Measurements from ENCODE around the gene TTC9.
"Not testable (repeated sequence)": the region's sequence is repeated elsewhere in the genome, so short reads cannot be mapped to it uniquely, and the experiment has no call there.

Gene TTC9

GRCh38 chr14:70692210-70692609 lies 50.5 kb downstream of the TTC9 start:
- Mint-ChIP-seq H3K27ac (no peak overlapping the region), H3K36me3 (no peaks in the 10 kb centered on the region), H3K9me3 (no peaks in the 10 kb centered on the region), H3K4me1 (no peaks in the 10 kb centered on the region), H3K4me3 (no peak overlapping the region)
- DNase-seq (ENCODE audit: low spot score in 2 of 2), result no peak
- ATAC-seq, result no peak

- DNase-seq (ENCODE audit: low spot score in 2 of 2) (no peak), ATAC-seq (no peak)
- Mint-ChIP-seq H3K27ac (no peak overlapping the region), H3K4me1 (no peaks in the 10 kb centered on the region), H3K36me3 (no peaks in the 10 kb centered on the region), H3K9me3 (no peaks in the 10 kb centered on the region), H3K4me3 (no peak overlapping the region)
These were observed 54.3 kb downstream of the TTC9 start for GRCh38 chr14:70696026-70696425.

GRCh38 chr14:70697701-70698100 lies 56.0 kb downstream of the TTC9 start:
- DNase-seq (ENCODE audit: low spot score in 2 of 2), result no peak
- no peaks in the 10 kb centered on the region for H3K36me3 Mint-ChIP-seq
- H3K27ac Mint-ChIP-seq, result no peak overlapping the region
- H3K9me3 Mint-ChIP-seq, result no peaks in the 10 kb centered on the region
- H3K4me3 Mint-ChIP-seq, result no peak overlapping the region
- H3K4me1 Mint-ChIP-seq, result peaks cover 4% of the 10 kb centered on the region
- no peak for ATAC-seq

- peaks cover 4% of the 10 kb centered on the region for H3K4me1 Mint-ChIP-seq
- DNase-seq (ENCODE audit: low spot score in 2 of 2) (no peak), ATAC-seq (no peak)
- H3K4me3 Mint-ChIP-seq, result no peak overlapping the region
- H3K36me3 Mint-ChIP-seq, result no peaks in the 10 kb centered on the region
- no peak overlapping the region for H3K27ac Mint-ChIP-seq
- H3K9me3 Mint-ChIP-seq, result no peaks in the 10 kb centered on the region
These were observed 56.6 kb downstream of the TTC9 start for GRCh38 chr14:70698288-70698687.

- peaks cover 4% of the 10 kb centered on the region for H3K4me1 Mint-ChIP-seq
- no peak overlapping the region for H3K4me3 Mint-ChIP-seq
- ATAC-seq (no peak), DNase-seq (ENCODE audit: low spot score in 2 of 2) (no peak)
- H3K27ac Mint-ChIP-seq, result no peak overlapping the region
- H3K9me3 Mint-ChIP-seq, result no peaks in the 10 kb centered on the region
- no peaks in the 10 kb centered on the region for H3K36me3 Mint-ChIP-seq
These were observed 57.9 kb downstream of the TTC9 start for GRCh38 chr14:70699646-70700045.

- H3K4me3 Mint-ChIP-seq, result no peak overlapping the region
- ATAC-seq (no peak), DNase-seq (ENCODE audit: low spot score in 2 of 2) (no peak)
- no peaks in the 10 kb centered on the region for H3K9me3 Mint-ChIP-seq
- H3K36me3 Mint-ChIP-seq, result no peaks in the 10 kb centered on the region
- H3K27ac Mint-ChIP-seq, result peak overlapping the region; percentile 4
- H3K4me1 Mint-ChIP-seq, result peaks cover 4% of the 10 kb centered on the region
These were observed 59.4 kb downstream of the TTC9 start for GRCh38 chr14:70700955-70701585.

- no peaks in the 10 kb centered on the region for H3K9me3 Mint-ChIP-seq
- peaks cover 4% of the 10 kb centered on the region for H3K4me1 Mint-ChIP-seq
- H3K4me3 Mint-ChIP-seq, result no peak overlapping the region
- H3K36me3 Mint-ChIP-seq, result no peaks in the 10 kb centered on the region
- ATAC-seq (no peak), DNase-seq (ENCODE audit: low spot score in 2 of 2) (no peak)
- no peak overlapping the region for H3K27ac Mint-ChIP-seq
These were observed 59.9 kb downstream of the TTC9 start for GRCh38 chr14:70701610-70702009.

DNA sequence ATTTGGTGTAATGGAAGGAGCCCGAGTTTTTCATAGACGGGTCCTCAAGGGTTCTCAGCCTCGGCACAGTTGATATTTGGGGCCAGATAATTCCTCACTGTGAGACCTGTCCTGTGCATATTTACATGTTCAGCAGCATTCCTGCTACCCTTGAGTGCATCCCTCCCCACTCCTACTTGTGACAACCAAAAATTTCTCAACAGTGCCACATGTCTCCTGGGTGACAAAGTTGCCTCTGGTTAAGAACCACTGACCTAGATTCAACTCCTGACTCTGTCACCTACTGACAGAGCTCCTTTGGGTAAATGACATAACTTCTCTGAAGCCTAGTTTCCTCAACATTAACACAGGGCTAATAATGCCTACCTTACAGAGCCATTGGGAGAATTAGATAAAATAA lies 60.4 kb downstream of the TTC9 start:
- Mint-ChIP-seq H3K4me1 (peaks cover 4% of the 10 kb centered on the region), H3K4me3 (no peak overlapping the region), H3K36me3 (no peaks in the 10 kb centered on the region), H3K27ac (no peak overlapping the region), H3K9me3 (no peaks in the 10 kb centered on the region)
- no peak for ATAC-seq
- no peak for DNase-seq (ENCODE audit: low spot score in 2 of 2)

- H3K36me3 Mint-ChIP-seq; H3K9me3 Mint-ChIP-seq; ATAC-seq; H3K4me1 Mint-ChIP-seq; DNase-seq (ENCODE audit: low spot score in 2 of 2); H3K4me3 Mint-ChIP-seq; H3K27ac Mint-ChIP-seq: not testable (repeated sequence)
These were observed 62.0 kb downstream of the TTC9 start for GRCh38 chr14:70703621-70704168.

DNA sequence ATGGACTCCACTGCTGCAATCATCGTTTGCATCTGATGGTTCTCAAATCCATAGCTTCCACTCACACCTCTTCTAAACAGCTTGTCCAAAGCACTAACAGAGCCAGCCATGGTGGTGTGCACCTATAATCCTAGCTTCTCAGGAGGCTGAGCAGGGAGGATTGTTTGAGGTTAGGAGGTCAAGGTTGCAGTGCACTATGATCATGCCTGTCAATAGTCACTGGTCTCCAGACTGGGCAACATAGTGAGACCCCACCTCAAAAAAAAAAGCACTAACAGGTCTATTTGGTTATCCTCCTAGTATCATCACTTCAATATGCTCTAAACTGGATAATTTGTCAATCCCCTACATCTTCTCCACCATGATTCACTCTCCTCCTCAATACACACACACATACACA lies 63.2 kb downstream of the TTC9 start:
- Mint-ChIP-seq H3K36me3 (no peaks in the 10 kb centered on the region), H3K4me3 (no peak overlapping the region), H3K27ac (no peak overlapping the region), H3K4me1 (peaks cover 4% of the 10 kb centered on the region), H3K9me3 (no peaks in the 10 kb centered on the region)
- ATAC-seq, result no peak
- DNase-seq (ENCODE audit: low spot score in 2 of 2), result no peak

DNA sequence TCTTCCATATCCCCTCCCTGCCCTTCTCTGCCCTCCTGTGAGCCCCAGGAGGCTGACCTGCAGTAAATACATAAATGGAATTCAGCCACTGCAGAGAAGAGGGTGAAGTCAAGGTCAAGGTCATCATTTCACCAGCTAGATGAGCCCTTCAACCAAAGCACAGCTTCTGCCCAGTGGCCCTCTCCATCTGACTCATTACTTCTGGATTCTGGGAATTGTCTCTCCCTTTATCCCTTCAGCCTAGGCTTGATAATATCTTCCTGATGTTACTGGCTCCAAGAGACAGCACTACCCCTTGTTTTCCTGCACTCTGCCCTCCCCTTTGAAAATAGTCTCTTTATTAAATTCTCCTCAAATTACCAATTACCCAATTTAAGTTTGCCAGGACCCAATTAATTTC lies 64.5 kb downstream of the TTC9 start:
- H3K9me3 Mint-ChIP-seq, result no peaks in the 10 kb centered on the region
- DNase-seq (ENCODE audit: low spot score in 2 of 2) (no peak), ATAC-seq (no peak)
- H3K4me1 Mint-ChIP-seq, result peaks cover 4% of the 10 kb centered on the region
- no peak overlapping the region for H3K27ac Mint-ChIP-seq
- no peaks in the 10 kb centered on the region for H3K36me3 Mint-ChIP-seq
- no peak overlapping the region for H3K4me3 Mint-ChIP-seq

DNA sequence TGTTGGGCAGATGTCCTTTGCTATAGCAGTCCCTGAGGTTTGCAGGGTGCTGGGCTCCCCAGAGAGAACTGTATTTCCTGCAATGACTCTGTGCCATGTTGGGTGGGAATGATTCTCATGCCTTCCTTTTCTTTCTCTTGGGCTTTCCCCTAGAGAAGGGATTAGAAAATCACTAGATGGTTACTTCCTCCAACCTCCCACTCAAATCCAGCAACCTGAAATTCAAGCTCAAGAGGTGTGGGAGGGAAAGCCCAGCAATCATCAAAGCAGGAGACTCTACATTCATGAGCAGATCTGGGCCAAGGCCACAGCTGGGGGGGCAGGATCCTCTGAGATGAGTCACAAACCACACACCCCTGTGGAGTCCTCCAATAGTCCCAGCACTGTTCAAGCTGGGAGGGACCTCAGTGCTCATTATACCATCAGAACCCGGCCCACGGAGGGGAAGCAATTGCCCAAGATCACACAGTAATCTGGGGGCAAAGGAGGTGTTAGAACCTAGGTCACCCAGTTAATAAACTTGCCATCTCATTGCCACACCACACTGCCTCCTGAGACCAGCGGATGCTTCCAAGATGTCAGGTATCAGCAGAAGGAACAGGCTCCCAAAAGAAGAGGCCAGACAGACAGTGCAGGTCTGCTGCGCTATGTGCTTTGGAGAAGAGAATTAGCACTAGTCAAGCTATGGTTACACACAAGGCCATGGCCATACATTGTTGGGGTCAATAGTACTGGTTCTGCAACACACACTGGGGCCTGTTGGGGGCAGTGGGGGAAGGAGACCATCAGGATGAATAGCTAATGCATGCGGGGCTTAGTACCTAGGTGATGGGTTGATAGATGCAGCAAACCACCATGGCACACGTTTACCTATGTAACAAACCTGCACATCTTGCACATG lies 65.7 kb downstream of the TTC9 start:
- DNase-seq (ENCODE audit: low spot score in 2 of 2) (no peak), ATAC-seq (peak; percentile 80)
- H3K9me3 Mint-ChIP-seq, result no peaks in the 10 kb centered on the region

GRCh38 chr14:70708717-70709570 lies 67.2 kb downstream of the TTC9 start:
- Mint-ChIP-seq H3K4me1 (no peaks in the 10 kb centered on the region), H3K27ac (no peak overlapping the region), H3K36me3 (no peaks in the 10 kb centered on the region), H3K4me3 (no peak overlapping the region), H3K9me3 (no peaks in the 10 kb centered on the region)
- ATAC-seq, result no peak
- no peak for DNase-seq (ENCODE audit: low spot score in 2 of 2)

More for the DNA sequence above, 65.7 kb downstream of the TTC9 start:
- Mint-ChIP-seq H3K4me1 (no peaks in the 10 kb centered on the region), H3K36me3 (no peaks in the 10 kb centered on the region), H3K4me3 (no peak overlapping the region), H3K27ac (no peak overlapping the region)

DNA sequence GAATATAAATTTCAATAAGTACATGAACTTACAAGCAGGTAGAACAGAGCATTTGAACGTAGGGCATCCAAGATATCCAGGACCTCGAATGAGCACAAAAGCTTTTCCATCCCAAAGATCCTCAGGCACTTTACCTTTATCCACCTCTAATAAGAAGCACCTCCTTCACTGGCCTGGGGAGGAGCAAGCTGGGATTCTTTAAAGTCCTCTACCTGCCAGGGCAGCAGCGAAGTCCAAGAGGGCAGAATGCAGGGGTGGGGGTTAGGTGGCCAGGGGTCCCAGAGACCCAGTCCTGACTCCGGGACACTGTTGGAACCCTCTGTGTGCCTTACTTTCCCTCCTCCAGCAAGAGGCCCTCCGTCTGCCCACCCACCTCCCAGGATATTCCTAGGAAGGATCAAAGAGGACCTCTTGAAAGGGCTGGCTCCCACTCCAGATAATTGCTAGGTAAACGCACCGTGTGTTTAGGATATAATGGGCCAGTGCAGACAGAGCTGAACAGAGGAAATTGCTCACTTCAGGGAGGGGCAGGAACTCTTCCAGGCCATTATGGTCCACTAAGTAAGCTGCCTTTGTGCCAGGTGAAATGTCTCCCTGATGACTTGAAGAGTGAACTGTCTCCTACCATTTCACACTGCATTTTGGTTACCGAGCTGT lies 68.1 kb downstream of the TTC9 start:
- Mint-ChIP-seq H3K4me1 (no peaks in the 10 kb centered on the region), H3K9me3 (no peaks in the 10 kb centered on the region), H3K27ac (no peak overlapping the region), H3K4me3 (no peak overlapping the region), H3K36me3 (no peaks in the 10 kb centered on the region)
- ATAC-seq (no peak), DNase-seq (ENCODE audit: low spot score in 2 of 2) (no peak)

- Mint-ChIP-seq H3K9me3 (no peaks in the 10 kb centered on the region), H3K4me1 (no peaks in the 10 kb centered on the region), H3K27ac (no peak overlapping the region), H3K4me3 (no peak overlapping the region), H3K36me3 (no peaks in the 10 kb centered on the region)
- no peak for ATAC-seq
- DNase-seq (ENCODE audit: low spot score in 2 of 2), result no peak
These were observed 69.7 kb downstream of the TTC9 start for GRCh38 chr14:70711451-70711850.
